ENCODE measurements around the gene SUPT4H1. TPM values are rescaled to one million over a fixed set of nuclear protein-coding genes. Genes with fewer than 3 reads are reported as not detected.

SUPT4H1 gene
- total RNA-seq, 1 experiment from 2014 or later, result 100.0 TPM

GRCh38 chr17:58330538-58330996, 21.4 kb downstream of the SUPT4H1 start:
- Histone ChIP-seq H3K4me3 (ENCODE audit: low read length) (no peak overlapping the region), H3K9ac (ENCODE audit: low read length) (no peak overlapping the region), H3F3A (ENCODE audit: low read length, unreplicated experiment) (no peaks in the 10 kb centered on the region), H3K36me3 (ENCODE audit: low read depth, low read length) (no peaks in the 10 kb centered on the region), H4K20me1 (ENCODE audit: low read length) (no peaks in the 10 kb centered on the region), H2AFZ (ENCODE audit: low read length) (no peak overlapping the region), H3K27me3 (ENCODE audit: low read length) (no peaks in the 10 kb centered on the region), H3K79me2 (ENCODE audit: low read length) (no peaks in the 10 kb centered on the region), H3K9me3 (ENCODE audit: low read length) (no peaks in the 10 kb centered on the region), H3K4me1 (ENCODE audit: insufficient read depth, low read length) (peaks cover under 1% of the 10 kb centered on the region; the same call in 1 of the 2 replicates), H3K4me2 (ENCODE audit: low read length) (no peak overlapping the region), H3K27ac (ENCODE audit: low read length) (no peak overlapping the region), H3K9me2 (replicated peaks; ENCODE audit: low read length) (no peaks in the 10 kb centered on the region)
- TF ChIP-seq EZH2phosphoT487 (IDR thresholded peaks at IDR 0.05; ENCODE audit: borderline replicate concordance, low read length) (no peak), CTCF (conservative IDR thresholded peaks at IDR 0.05; ENCODE audit: low read depth, low read length) (no peak), EZH2 (IDR thresholded peaks at IDR 0.05; ENCODE audit: low read length, unreplicated experiment) (no peak)
- ATAC-seq (no peak), DNase-seq (no peak)
- POLR2A ChIA-PET (ENCODE audit: unreplicated experiment), result no interaction called here
- no TSS peak for BruUV-seq (replicated peaks)
- intact Hi-C loops (cut with micrococcal nuclease), result no loop called here
- CTCF ChIA-PET, result no interaction called here

DNA sequence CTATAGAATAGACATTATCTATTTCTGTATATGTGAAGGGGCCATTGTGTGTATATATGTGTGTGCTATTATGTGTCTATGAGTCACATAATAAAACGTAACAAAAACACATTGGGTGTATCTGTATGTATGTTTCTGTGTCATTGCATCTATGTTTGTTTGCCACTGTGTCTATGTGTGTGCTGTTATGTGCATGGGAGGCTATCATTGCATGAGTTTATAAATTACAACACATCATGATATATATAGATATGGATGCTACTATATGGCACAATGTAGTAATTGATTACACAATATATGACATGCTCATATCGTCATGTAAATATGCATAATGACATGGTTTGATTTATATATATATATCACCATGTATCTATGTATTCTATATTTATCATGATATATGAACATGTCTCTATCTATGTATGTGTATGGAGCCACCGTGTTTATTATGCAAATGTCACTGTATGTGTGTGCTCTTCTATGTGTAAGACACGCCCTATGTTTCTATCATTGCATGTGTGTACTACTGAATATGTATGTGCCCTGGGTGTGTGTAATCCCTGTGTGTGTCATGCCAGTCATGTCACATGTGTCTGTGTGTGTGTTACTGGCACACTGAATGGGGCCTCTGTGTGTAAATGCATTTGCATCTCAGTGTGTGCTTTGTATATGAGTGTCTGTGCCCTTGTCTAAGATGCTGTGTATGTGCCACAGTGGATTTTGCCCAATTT, 22.0 kb downstream of the SUPT4H1 start:
- Histone ChIP-seq H3K27ac (ENCODE audit: low read length) (no peak overlapping the region), H3K9me3 (ENCODE audit: low read length) (no peaks in the 10 kb centered on the region), H3K4me3 (ENCODE audit: low read length) (no peak overlapping the region), H2AFZ (ENCODE audit: low read length) (no peak overlapping the region), H3K27me3 (ENCODE audit: low read length) (no peaks in the 10 kb centered on the region), H3F3A (ENCODE audit: low read length, unreplicated experiment) (no peaks in the 10 kb centered on the region), H3K4me2 (ENCODE audit: low read length) (no peak overlapping the region), H3K4me1 (ENCODE audit: insufficient read depth, low read length) (peaks cover 2% of the 10 kb centered on the region; the same call in 1 of the 2 replicates), H3K79me2 (ENCODE audit: low read length) (no peaks in the 10 kb centered on the region), H3K9me2 (replicated peaks; ENCODE audit: low read length) (no peaks in the 10 kb centered on the region), H3K36me3 (ENCODE audit: low read depth, low read length) (no peaks in the 10 kb centered on the region), H4K20me1 (ENCODE audit: low read length) (no peaks in the 10 kb centered on the region), H3K9ac (ENCODE audit: low read length) (no peak overlapping the region)
- ATAC-seq, result no peak; the same call in 1 of the 2 replicates
- no TSS peak for BruUV-seq (replicated peaks)
- TF ChIP-seq CTCF (conservative IDR thresholded peaks at IDR 0.05; ENCODE audit: low read depth, low read length) (no peak), EZH2phosphoT487 (IDR thresholded peaks at IDR 0.05; ENCODE audit: borderline replicate concordance, low read length) (no peak), EZH2 (IDR thresholded peaks at IDR 0.05; ENCODE audit: low read length, unreplicated experiment) (no peak)
- POLR2A ChIA-PET (ENCODE audit: unreplicated experiment), result no interaction called here
- intact Hi-C loops (cut with micrococcal nuclease), result no loop called here
- CTCF ChIA-PET, result no interaction called here
- DNase-seq, result no peak

All from PC-3 (cell line).